H1 (cell line): ENCODE results near the gene P3R3URF. TPM values are rescaled to one million over a fixed set of nuclear protein-coding genes. Genes with fewer than 3 reads are reported as not detected.
"Not testable (repeated sequence)": the region's sequence is repeated elsewhere in the genome, so short reads cannot be mapped to it uniquely, and the experiment has no call there.

Experiments used
- CTCF ChIA-PET: fragments of 300-600 bp; sonication (Branson Sonifier 250); formaldehyde crosslinking; loops from one replicate; lab custom pipeline; 2021; ENCODE audit not compliant: partially characterized antibody; lab: Charles Lee
- POLR2A ChIA-PET: fragments of 300-600 bp; sonication (Branson Sonifier 250); formaldehyde crosslinking; loops from one replicate; lab custom pipeline; 2021; ENCODE audit warnings: inconsistent platforms; ENCODE audit not compliant: partially characterized antibody; lab: Charles Lee
- DNase-seq, 2 experiments: peaks; one replicate each; pipeline versions ENCODE4 v3.0.0 to v3.0.0-alpha.2; 2010 to 2022; ENCODE audit warnings: low spot score in 2 of 2, low read depth in 1 of 2, mixed read lengths in 1 of 2
- FAIRE-seq: peaks from 2 replicates; lab custom pipeline; 2011; peaks lifted over from hg19 to GRCh38; lab: Jason Lieb, UNC
- H2AFZ ChIP-seq: 2 replicates; pipeline ENCODE4 v1.8.1; 2012; ENCODE audit warnings: low read length, inconsistent platforms
- H2AK5ac ChIP-seq: 2 replicates; pipeline ENCODE4 v1.6.1; 2013; ENCODE audit warnings: low read depth, low read length
- H2BK120ac ChIP-seq: replicated peaks from 2 replicates; pipeline ENCODE3; 2013; ENCODE audit warnings: low read depth, low read length, inconsistent platforms
- H2BK12ac ChIP-seq: 2 replicates; pipeline ENCODE4 v1.6.1; 2013; ENCODE audit warnings: low read depth, low read length
- H2BK15ac ChIP-seq: 2 replicates; pipeline ENCODE4 v1.6.1; 2013; ENCODE audit warnings: low read length
- H2BK20ac ChIP-seq: 2 replicates; pipeline ENCODE4 v1.6.1; 2013; ENCODE audit warnings: low read length
- H2BK5ac ChIP-seq: 2 replicates; pipeline ENCODE4 v1.6.1; 2013; ENCODE audit warnings: low read depth, low read length
- H3K14ac ChIP-seq: 2 replicates; pipeline ENCODE4 v1.6.1; 2013; ENCODE audit warnings: inconsistent platforms; ENCODE audit not compliant: insufficient read length
- H3K18ac ChIP-seq: 2 replicates; pipeline ENCODE4 v1.6.1; 2013; ENCODE audit warnings: low read length; ENCODE audit errors: extremely low read depth
- H3K23ac ChIP-seq: 2 replicates; pipeline ENCODE4 v1.6.1; 2013; ENCODE audit warnings: inconsistent platforms; ENCODE audit not compliant: insufficient read length
- H3K23me2 ChIP-seq: 2 replicates; pipeline ENCODE4 v1.6.1; 2013; ENCODE audit warnings: low read depth, low read length
- H3K27ac ChIP-seq: 2 replicates; pipeline ENCODE4 v1.6.1; 2011; ENCODE audit warnings: low read depth, low read length, inconsistent platforms
- H3K27me3 ChIP-seq, 4 experiments: replicated peaks in 1 of 4; 1 replicate in 1 of 4; 2 replicates in 3 of 4; pipeline versions ENCODE4 v1.6.1 to v1.8.1; 2011 to 2013; ENCODE audit warnings: low read length in 3 of 4, mild to moderate bottlenecking in 3 of 4, inconsistent platforms in 2 of 4, mixed read lengths in 2 of 4, moderate library complexity in 1 of 4; ENCODE audit not compliant: control insufficient read depth in 3 of 4, insufficient read depth in 3 of 4; ENCODE audit errors: extremely low read depth in 1 of 4
- H3K36me3 ChIP-seq, 4 experiments: 2 replicates each; pipeline versions ENCODE4 v1.6.1 to v1.8.1; 2011 to 2013; ENCODE audit warnings: mild to moderate bottlenecking in 4 of 4, low read length in 3 of 4, moderate library complexity in 2 of 4, control low read depth in 1 of 4, inconsistent platforms in 1 of 4; ENCODE audit not compliant: insufficient read depth in 4 of 4, control insufficient read depth in 2 of 4
- H3K4ac ChIP-seq: replicated peaks from 2 replicates; pipeline ENCODE3; 2013; ENCODE audit warnings: low read length, low read depth, mixed read lengths, inconsistent platforms; ENCODE audit not compliant: insufficient read length
- H3K4me1 ChIP-seq, 4 experiments: replicated peaks in 1 of 4; 1 replicate in 1 of 4; 2 replicates in 3 of 4; pipeline versions ENCODE4 v1.6.1 to v1.8.1; 2011 to 2013; ENCODE audit warnings: low read length in 3 of 4, inconsistent platforms in 2 of 4, mixed read lengths in 1 of 4; ENCODE audit not compliant: insufficient read depth in 4 of 4, control insufficient read depth in 3 of 4
- H3K4me2 ChIP-seq, 2 experiments: 2 replicates each; pipeline versions ENCODE4 v1.6.1 to v1.8.1; 2011 to 2013; ENCODE audit warnings: low read depth in 2 of 2, low read length in 2 of 2, control low read depth in 1 of 2, inconsistent platforms in 1 of 2, mild to moderate bottlenecking in 1 of 2; ENCODE audit not compliant: insufficient read depth in 1 of 2
- H3K4me3 ChIP-seq, 4 experiments: fragments of 200-600, 300-600 bp in 1 of 4; sonication (generic), shearing (Covaris generic), sonication (Bioruptor Twin) in 1 of 4; 2 replicates each; pipeline versions ENCODE4 v1.5.1 to v1.8.1; 2011 to 2016; ENCODE audit warnings: low read length in 4 of 4, low read depth in 3 of 4, control low read depth in 2 of 4, inconsistent platforms in 2 of 4, mild to moderate bottlenecking in 2 of 4, mixed read lengths in 1 of 4, moderate library complexity in 1 of 4; ENCODE audit not compliant: insufficient read depth in 2 of 4; ENCODE audit errors: extremely low read depth in 1 of 4
- H3K56ac ChIP-seq: replicated peaks from 2 replicates; pipeline ENCODE3; 2013; ENCODE audit warnings: low read depth, mild to moderate bottlenecking, mixed read lengths, low read length, inconsistent platforms; ENCODE audit not compliant: insufficient read length
- H3K79me1 ChIP-seq: 2 replicates; pipeline ENCODE4 v1.6.1; 2013; ENCODE audit warnings: low read depth, low read length, control low read depth
- H3K79me2 ChIP-seq, 2 experiments: 2 replicates each; pipeline versions ENCODE4 v1.6.1 to v1.8.1; 2012 to 2013; ENCODE audit warnings: low read length in 2 of 2, mild to moderate bottlenecking in 2 of 2, inconsistent platforms in 1 of 2; ENCODE audit not compliant: insufficient read depth in 2 of 2, control insufficient read depth in 1 of 2
- H3K9ac ChIP-seq, 4 experiments: replicated peaks in 1 of 4; 1 replicate in 1 of 4; 2 replicates in 3 of 4; pipeline versions ENCODE4 v1.6.1 to v1.8.1; 2011 to 2013; ENCODE audit warnings: low read depth in 3 of 4, low read length in 3 of 4, control low read depth in 2 of 4, mild to moderate bottlenecking in 2 of 4, moderate library complexity in 2 of 4, inconsistent platforms in 1 of 4; ENCODE audit errors: extremely low read depth in 1 of 4
- H3K9me3 ChIP-seq, 2 experiments: 2 replicates each; pipeline versions ENCODE4 v1.6.1 to v1.8.1; 2012 to 2013; ENCODE audit warnings: mild to moderate bottlenecking in 2 of 2, moderate library complexity in 2 of 2, control low read depth in 1 of 2, inconsistent platforms in 1 of 2, low read depth in 1 of 2, low read length in 1 of 2, mixed read lengths in 1 of 2; ENCODE audit not compliant: insufficient read depth in 2 of 2
- H4K20me1 ChIP-seq, 2 experiments: replicated peaks in 1 of 2; 2 replicates each; pipeline versions ENCODE3 to v1.8.1; 2011 to 2013; ENCODE audit warnings: inconsistent platforms in 2 of 2, low read length in 2 of 2, mild to moderate bottlenecking in 1 of 2; ENCODE audit not compliant: insufficient read depth in 2 of 2, control insufficient read depth in 1 of 2
- H4K5ac ChIP-seq: 2 replicates; pipeline ENCODE4 v1.6.1; 2013; ENCODE audit warnings: low read length, low read depth, mixed read lengths, inconsistent platforms; ENCODE audit not compliant: insufficient read length
- H4K8ac ChIP-seq: 2 replicates; pipeline ENCODE4 v1.8.0; 2013; ENCODE audit warnings: mild to moderate bottlenecking, moderate library complexity, low read length, inconsistent platforms; ENCODE audit not compliant: insufficient read depth; ENCODE audit errors: extremely low read depth
- H4K91ac ChIP-seq: replicated peaks from 2 replicates; pipeline ENCODE3; 2013; ENCODE audit warnings: low read length, mixed read lengths, inconsistent platforms; ENCODE audit not compliant: insufficient read length
- BCL11A ChIP-seq, 2 experiments: IDR thresholded peaks; one replicate each; pipeline ENCODE4 v1.6.1; 2011; ENCODE audit warnings: low read depth in 2 of 2, low read length in 2 of 2, mild to moderate bottlenecking in 2 of 2
- CEBPB ChIP-seq: IDR thresholded peaks from 2 replicates; pipeline ENCODE4 v1.6.1; 2012; ENCODE audit warnings: low read depth, low read length
- CHD2 ChIP-seq: IDR thresholded peaks from 2 replicates; pipeline ENCODE4 v1.6.1; 2012; ENCODE audit warnings: low read length, improper control_type of control experiment
- KDM4A ChIP-seq: IDR thresholded peaks from one replicate; pipeline ENCODE4 v1.7.1; 2012; ENCODE audit warnings: low read depth, mild to moderate bottlenecking, moderate library complexity, low read length, inconsistent platforms; ENCODE audit not compliant: severe bottlenecking
- NRF1 ChIP-seq: IDR thresholded peaks from 2 replicates; pipeline ENCODE4 v1.6.1; 2011; ENCODE audit warnings: mild to moderate bottlenecking, low read depth, low read length, improper control_type of control experiment
- PHF8 ChIP-seq: fragments of 200-600 bp; sonication (generic); conservative IDR thresholded peaks from 2 replicates; pipeline ENCODE4 v1.7.1; 2012; ENCODE audit warnings: low read depth, mild to moderate bottlenecking, inconsistent platforms, low read length, moderate library complexity
- RAD21 ChIP-seq, 2 experiments: IDR thresholded peaks in 1 of 2; conservative IDR thresholded peaks in 1 of 2; 2 replicates each; pipeline ENCODE4 v1.6.1; 2011; ENCODE audit warnings: low read depth in 2 of 2, low read length in 2 of 2, improper control_type of control experiment in 1 of 2, inconsistent platforms in 1 of 2, mild to moderate bottlenecking in 1 of 2, moderate library complexity in 1 of 2
- SIN3A ChIP-seq, 2 experiments: IDR thresholded peaks in 1 of 2; conservative IDR thresholded peaks in 1 of 2; 2 replicates each; pipeline ENCODE4 v1.6.1; 2011 to 2012; ENCODE audit warnings: low read length in 2 of 2, improper control_type of control experiment in 1 of 2, low read depth in 1 of 2, mild to moderate bottlenecking in 1 of 2
- SUZ12 ChIP-seq: fragments of 200-600 bp; sonication (generic); IDR thresholded peaks from 2 replicates; pipeline ENCODE4 v1.6.1; 2012; ENCODE audit warnings: mild to moderate bottlenecking, inconsistent platforms, low read length, moderate library complexity, mixed read lengths
- TAF7 ChIP-seq: optimal IDR thresholded peaks from 2 replicates; pipeline ENCODE3; 2011; ENCODE audit warnings: low read depth, mild to moderate bottlenecking, inconsistent platforms, low read length, moderate library complexity, borderline replicate concordance
- TBP ChIP-seq: IDR thresholded peaks from 2 replicates; pipeline ENCODE4 v1.6.1; 2011; ENCODE audit warnings: low read depth, low read length, improper control_type of control experiment
- TCF12 ChIP-seq: IDR thresholded peaks from 2 replicates; pipeline ENCODE4 v1.6.1; 2011; ENCODE audit warnings: low read depth, mild to moderate bottlenecking, low read length
- YY1 ChIP-seq: IDR thresholded peaks from 2 replicates; pipeline ENCODE4 v1.6.1; 2011; ENCODE audit warnings: low read depth, mild to moderate bottlenecking, low read length
- WGBS, 2 experiments: shearing (Covaris generic) in 1 of 2; methylation state at CpG; one replicate each; pipeline versions ENCODE4 v1.1.6 to v1.1.7; 2013 to 2015; ENCODE audit warnings: low lambda C conversion rate in 2 of 2, mixed read lengths in 2 of 2, inconsistent platforms in 1 of 2, low coverage in 1 of 2, missing lambda C conversion rate in 1 of 2; ENCODE audit not compliant: insufficient replicate concordance in 2 of 2, insufficient coverage in 1 of 2, insufficient read length in 1 of 2; ENCODE audit errors: extremely low coverage in 1 of 2, missing lambda C conversion rate in 1 of 2; 5-methylcytosine and 5-hydroxymethylcytosine counted together
- polyA plus RNA-seq, 7 experiments: library from polyadenylated mRNA; depleted of rRNA in 3 of 7; stranded (reverse) in 5 of 7; unstranded in 2 of 7; fragments of >200 nt in 5 of 7; fragments of 200-250 nt in 2 of 7; gene quantifications; 1 replicate in 5 of 7; 2 replicates in 1 of 7; 4 replicates in 1 of 7; pipeline versions ENCODE4 v1.2.1 to v1.2.3, GENCODE V29; 2011 to 2013; ENCODE audit warnings: missing spikeins in 2 of 7, mixed read lengths in 2 of 7
- total RNA-seq: library from RNA; stranded (reverse); fragmentation: NEBNext Ultra II Directional; extraction: Animal tissue kit (Norgen Biotek cat#: 25700); gene quantifications from 2 replicates; pipeline ENCODE4 v1.2.1, GENCODE V29; 2021

The P3R3URF gene
- total and polyA plus RNA-seq, 2 of the 8 experiments (the other 6 are each of a cell fraction or from before 2014, with no cell fraction given) = not detected

DNA sequence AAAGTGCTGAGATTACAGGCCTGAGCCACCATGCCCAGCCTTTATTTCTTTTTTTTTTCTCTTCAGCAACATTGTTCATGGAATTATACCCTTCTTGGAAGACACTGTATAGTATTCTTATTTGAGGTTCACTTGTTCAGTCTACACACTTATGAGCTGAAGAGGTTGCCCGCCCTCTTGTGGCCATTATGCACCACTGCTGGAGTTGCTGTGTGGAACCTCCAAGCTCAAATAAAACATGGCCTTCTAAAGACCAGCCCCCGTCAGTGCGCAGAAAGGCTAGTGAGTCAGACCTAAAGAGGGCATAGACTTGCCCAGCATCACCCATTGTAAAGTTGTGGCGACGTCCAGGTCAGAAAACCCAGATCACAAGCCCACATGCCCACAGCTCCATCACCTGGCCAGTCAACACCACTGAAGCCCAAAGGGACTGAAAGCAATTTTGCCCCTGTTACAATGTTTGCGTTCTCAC, 47.2 kb upstream of the P3R3URF start (continued):
- TF ChIP-seq TCF12 = no peak
- no peak for TF ChIP-seq TBP
- TF ChIP-seq TAF7 = peak; percentile 26
- TF ChIP-seq KDM4A = no peak
- TF ChIP-seq SUZ12 = no peak
- no peak for TF ChIP-seq SIN3A (conservative IDR thresholded peaks at IDR 0.05 in 1 of 2, IDR thresholded peaks at IDR 0.05 in 1 of 2; ENCODE audit: low read depth in 1 of 2, low read length in 2 of 2)
- no peak for TF ChIP-seq PHF8
- TF ChIP-seq BCL11A (IDR thresholded peaks at IDR 0.05; ENCODE audit: low read depth in 2 of 2, low read length in 2 of 2) = no peak
- peak; percentile 76 to 80 for TF ChIP-seq RAD21 (IDR thresholded peaks at IDR 0.05 in 1 of 2, conservative IDR thresholded peaks at IDR 0.05 in 1 of 2; ENCODE audit: low read depth in 2 of 2, low read length in 2 of 2)
- peak; percentile 83 for TF ChIP-seq YY1
- TF ChIP-seq CEBPB = no peak
- no peak for TF ChIP-seq CHD2
- TF ChIP-seq NRF1 = no peak

DNA sequence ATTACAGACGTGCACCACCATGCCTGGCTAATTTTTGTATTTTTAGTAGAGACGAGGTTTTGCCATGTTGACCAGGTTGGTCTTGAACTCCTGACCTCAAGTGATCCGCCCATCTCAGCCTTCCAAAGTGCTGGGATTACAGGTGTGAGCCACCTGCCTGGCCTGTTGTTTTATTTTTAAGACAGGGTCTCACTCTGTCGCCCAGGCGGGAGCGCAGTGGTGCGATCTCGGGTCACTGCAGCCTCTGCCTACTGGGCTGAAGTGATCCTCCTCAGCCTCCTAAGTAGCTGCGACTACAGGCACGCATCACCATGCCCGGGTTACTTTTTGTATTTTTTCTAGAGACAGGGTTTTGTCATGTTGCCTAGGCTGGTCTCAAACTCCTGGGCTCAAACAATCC, 46.8 kb upstream of the P3R3URF start:
- not testable (repeated sequence) for H3K27ac ChIP-seq, H3K18ac ChIP-seq, H3K23ac ChIP-seq, H3K4me3 ChIP-seq, H2AFZ ChIP-seq, H3K79me2 ChIP-seq, H4K20me1 ChIP-seq, H3K4ac ChIP-seq, FAIRE-seq, H2BK12ac ChIP-seq, H3K9me3 ChIP-seq, H2BK20ac ChIP-seq, H2BK15ac ChIP-seq, H3K79me1 ChIP-seq, H2BK120ac ChIP-seq, H3K23me2 ChIP-seq, H3K4me2 ChIP-seq, H3K14ac ChIP-seq, H3K56ac ChIP-seq, H3K9ac ChIP-seq, H4K8ac ChIP-seq, H3K27me3 ChIP-seq, H3K36me3 ChIP-seq, H2BK5ac ChIP-seq, H4K5ac ChIP-seq, H2AK5ac ChIP-seq, DNase-seq, H4K91ac ChIP-seq
- WGBS, 2 experiments = 82% methylated on average over 11 of the region's 11 CpGs; no CpG with 5 or more reads in 1 of the 2 experiments
- peaks cover 3 to 11% (median 7%) of the 10 kb centered on the region in 4 experiments; a peak in 6 of 7 replicates for H3K4me1 ChIP-seq
- ChIA-PET POLR2A (interaction anchor here (0.8 to 2.2 kb wide), 8 partner anchors 11 to 100 kb away, joined by 3 to 16 read pairs (median 4); partner anchors contain the start of genes PIK3R3 and RAD54L), CTCF (interaction anchor here (0.7 to 5.4 kb wide), 31 partner anchors 10 to 190 kb away, joined by 3 to 73 read pairs (median 9); partner anchors contain the start of genes LURAP1, POMGNT1 and RAD54L)
